Measurements from ENCODE around the gene TXNRD1.

DNA sequence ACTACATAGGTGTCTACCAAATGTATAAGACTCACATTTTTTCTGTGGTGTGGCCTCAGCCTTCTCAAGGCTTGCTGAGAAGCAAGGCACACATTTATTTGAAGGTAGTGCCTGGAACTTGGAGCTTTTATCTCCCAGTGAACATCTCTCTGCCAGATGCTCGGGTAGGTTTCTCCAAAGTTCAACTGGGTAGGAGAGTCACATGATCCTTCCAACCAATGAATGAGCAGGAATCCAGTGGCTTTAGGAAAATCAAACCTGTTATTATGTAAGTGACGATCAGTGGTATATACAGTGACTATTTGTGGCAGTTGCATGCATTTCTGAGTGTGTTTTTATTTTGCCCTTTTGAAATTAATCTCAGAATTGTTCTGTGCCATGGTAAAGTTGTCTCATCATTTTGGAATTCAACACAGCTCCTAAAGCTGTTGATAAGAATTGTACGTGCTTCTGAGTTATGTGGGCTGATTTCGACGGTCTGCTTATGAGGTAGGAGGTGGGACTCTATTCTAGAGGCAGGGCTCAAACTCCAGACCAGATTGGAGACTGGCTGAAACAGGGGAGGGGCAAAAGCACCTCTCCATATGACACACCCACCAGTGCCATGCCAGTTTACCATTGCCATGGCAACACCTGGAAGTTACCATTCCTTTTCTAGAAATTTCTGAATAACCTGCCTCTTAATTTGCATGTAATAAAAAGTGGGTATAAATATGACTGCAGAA is 145.6 kb downstream of the TXNRD1 start:
- TF ChIP-seq, protein P1, sequence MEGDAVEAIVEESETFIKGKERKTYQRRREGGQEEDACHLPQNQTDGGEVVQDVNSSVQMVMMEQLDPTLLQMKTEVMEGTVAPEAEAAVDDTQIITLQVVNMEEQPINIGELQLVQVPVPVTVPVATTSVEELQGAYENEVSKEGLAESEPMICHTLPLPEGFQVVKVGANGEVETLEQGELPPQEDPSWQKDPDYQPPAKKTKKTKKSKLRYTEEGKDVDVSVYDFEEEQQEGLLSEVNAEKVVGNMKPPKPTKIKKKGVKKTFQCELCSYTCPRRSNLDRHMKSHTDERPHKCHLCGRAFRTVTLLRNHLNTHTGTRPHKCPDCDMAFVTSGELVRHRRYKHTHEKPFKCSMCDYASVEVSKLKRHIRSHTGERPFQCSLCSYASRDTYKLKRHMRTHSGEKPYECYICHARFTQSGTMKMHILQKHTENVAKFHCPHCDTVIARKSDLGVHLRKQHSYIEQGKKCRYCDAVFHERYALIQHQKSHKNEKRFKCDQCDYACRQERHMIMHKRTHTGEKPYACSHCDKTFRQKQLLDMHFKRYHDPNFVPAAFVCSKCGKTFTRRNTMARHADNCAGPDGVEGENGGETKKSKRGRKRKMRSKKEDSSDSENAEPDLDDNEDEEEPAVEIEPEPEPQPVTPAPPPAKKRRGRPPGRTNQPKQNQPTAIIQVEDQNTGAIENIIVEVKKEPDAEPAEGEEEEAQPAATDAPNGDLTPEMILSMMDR (IDR thresholded peaks at IDR 0.05): no peak
- no peak for TF ChIP-seq ZFX (IDR thresholded peaks at IDR 0.05; ENCODE audit: borderline replicate concordance)
